ENCODE results near the gene TFF1.
A peak's percentile ranks its signal among the peaks of the same experiment; 100 is the strongest.
"Not testable (repeated sequence)": the region's sequence is repeated elsewhere in the genome, so short reads cannot be mapped to it uniquely, and the experiment has no call there.

TFF1 gene

GRCh38 chr21:42409366-42409765 is 43.0 kb upstream of the TFF1 start:
- Histone ChIP-seq H3K4me3 (ENCODE audit: low read length in 2 of 2) (no peak overlapping the region), H3K27me3 (ENCODE audit: control insufficient read depth in 2 of 2, insufficient read depth in 2 of 2, low read length in 2 of 2) (no peaks in the 10 kb centered on the region), H3K4me1 (ENCODE audit: control insufficient read depth in 2 of 2, insufficient read depth in 2 of 2, low read length in 2 of 2) (no peaks in the 10 kb centered on the region), H3K9me3 (ENCODE audit: control insufficient read depth in 2 of 2, low read length in 2 of 2) (no peaks in the 10 kb centered on the region), H3K36me3 (ENCODE audit: control insufficient read depth in 2 of 2, insufficient read depth in 2 of 2, low read length in 2 of 2) (no peaks in the 10 kb centered on the region), H3K9ac (ENCODE audit: low read depth in 1 of 2, low read length in 2 of 2) (no peak overlapping the region), H3K27ac (ENCODE audit: low read depth in 2 of 2, low read length in 2 of 2) (no peak overlapping the region)

- H3K4me3 ChIP-seq (ENCODE audit: low read length in 2 of 2); H3K36me3 ChIP-seq (ENCODE audit: control insufficient read depth in 2 of 2, insufficient read depth in 2 of 2, low read length in 2 of 2); H3K9ac ChIP-seq (ENCODE audit: low read depth in 1 of 2, low read length in 2 of 2); H3K27me3 ChIP-seq (ENCODE audit: control insufficient read depth in 2 of 2, insufficient read depth in 2 of 2, low read length in 2 of 2); H3K27ac ChIP-seq (ENCODE audit: low read depth in 2 of 2, low read length in 2 of 2); H3K4me1 ChIP-seq (ENCODE audit: control insufficient read depth in 2 of 2, insufficient read depth in 2 of 2, low read length in 2 of 2); H3K9me3 ChIP-seq (ENCODE audit: control insufficient read depth in 2 of 2, low read length in 2 of 2): not testable (repeated sequence)
These were observed 42.4 kb upstream of the TFF1 start for GRCh38 chr21:42408718-42409117.

GRCh38 chr21:42407476-42407875 is 41.1 kb upstream of the TFF1 start:
- no peak overlapping the region for H3K9ac ChIP-seq (ENCODE audit: low read depth in 1 of 2, low read length in 2 of 2)
- H3K27me3 ChIP-seq (ENCODE audit: control insufficient read depth in 2 of 2, insufficient read depth in 2 of 2, low read length in 2 of 2): no peaks in the 10 kb centered on the region
- H3K9me3 ChIP-seq (ENCODE audit: control insufficient read depth in 2 of 2, low read length in 2 of 2): no peaks in the 10 kb centered on the region
- H3K36me3 ChIP-seq (ENCODE audit: control insufficient read depth in 2 of 2, insufficient read depth in 2 of 2, low read length in 2 of 2): no peaks in the 10 kb centered on the region
- H3K27ac ChIP-seq (ENCODE audit: low read depth in 2 of 2, low read length in 2 of 2): no peak overlapping the region
- no peaks in the 10 kb centered on the region for H3K4me1 ChIP-seq (ENCODE audit: control insufficient read depth in 2 of 2, insufficient read depth in 2 of 2, low read length in 2 of 2)
- no peak overlapping the region for H3K4me3 ChIP-seq (ENCODE audit: low read length in 2 of 2)

GRCh38 chr21:42406866-42407265 is 40.5 kb upstream of the TFF1 start:
- no peaks in the 10 kb centered on the region for H3K4me1 ChIP-seq (ENCODE audit: control insufficient read depth in 2 of 2, insufficient read depth in 2 of 2, low read length in 2 of 2)
- peak overlapping the region in 1 of 2 donors; percentile 55 for H3K4me3 ChIP-seq (ENCODE audit: low read length in 2 of 2)
- no peaks in the 10 kb centered on the region for H3K27me3 ChIP-seq (ENCODE audit: control insufficient read depth in 2 of 2, insufficient read depth in 2 of 2, low read length in 2 of 2)
- peak overlapping the region in 1 of 2 donors; percentile 24 for H3K9ac ChIP-seq (ENCODE audit: low read depth in 1 of 2, low read length in 2 of 2)
- H3K9me3 ChIP-seq (ENCODE audit: control insufficient read depth in 2 of 2, low read length in 2 of 2): no peaks in the 10 kb centered on the region
- no peak overlapping the region for H3K27ac ChIP-seq (ENCODE audit: low read depth in 2 of 2, low read length in 2 of 2)
- no peaks in the 10 kb centered on the region for H3K36me3 ChIP-seq (ENCODE audit: control insufficient read depth in 2 of 2, insufficient read depth in 2 of 2, low read length in 2 of 2)

- peak overlapping the region in 1 of 2 donors; percentile 67 for H3K27ac ChIP-seq (ENCODE audit: low read depth in 2 of 2, low read length in 2 of 2)
- peak overlapping the region; percentile 4 to 55 for H3K4me3 ChIP-seq (ENCODE audit: low read length in 2 of 2)
- H3K9ac ChIP-seq (ENCODE audit: low read depth in 1 of 2, low read length in 2 of 2): peak overlapping the region in 1 of 2 donors; percentile 17
These were observed 39.9 kb upstream of the TFF1 start for GRCh38 chr21:42406201-42406621.

GRCh38 chr21:42405064-42406013 is 39.0 kb upstream of the TFF1 start:
- Histone ChIP-seq H3K36me3 (ENCODE audit: control insufficient read depth in 2 of 2, insufficient read depth in 2 of 2, low read length in 2 of 2) (no peaks in the 10 kb centered on the region), H3K4me1 (ENCODE audit: control insufficient read depth in 2 of 2, insufficient read depth in 2 of 2, low read length in 2 of 2) (no peaks in the 10 kb centered on the region), H3K9me3 (ENCODE audit: control insufficient read depth in 2 of 2, low read length in 2 of 2) (no peaks in the 10 kb centered on the region), H3K4me3 (ENCODE audit: low read length in 2 of 2) (peak overlapping the region; percentile 3 to 55), H3K9ac (ENCODE audit: low read depth in 1 of 2, low read length in 2 of 2) (no peak overlapping the region), H3K27me3 (ENCODE audit: control insufficient read depth in 2 of 2, insufficient read depth in 2 of 2, low read length in 2 of 2) (no peaks in the 10 kb centered on the region), H3K27ac (ENCODE audit: low read depth in 2 of 2, low read length in 2 of 2) (peak overlapping the region in 1 of 2 donors; percentile 67)

More at GRCh38 chr21:42406201-42406621, 39.9 kb upstream of the TFF1 start:
- H3K36me3 ChIP-seq (ENCODE audit: control insufficient read depth in 2 of 2, insufficient read depth in 2 of 2, low read length in 2 of 2): no peaks in the 10 kb centered on the region
- no peaks in the 10 kb centered on the region for H3K4me1 ChIP-seq (ENCODE audit: control insufficient read depth in 2 of 2, insufficient read depth in 2 of 2, low read length in 2 of 2)
- H3K9me3 ChIP-seq (ENCODE audit: control insufficient read depth in 2 of 2, low read length in 2 of 2): no peaks in the 10 kb centered on the region
- H3K27me3 ChIP-seq (ENCODE audit: control insufficient read depth in 2 of 2, insufficient read depth in 2 of 2, low read length in 2 of 2): no peaks in the 10 kb centered on the region

GRCh38 chr21:42404539-42404938 is 38.2 kb upstream of the TFF1 start:
- Histone ChIP-seq H3K27ac (ENCODE audit: low read depth in 2 of 2, low read length in 2 of 2) (peak overlapping the region in 1 of 2 donors; percentile 48), H3K27me3 (ENCODE audit: control insufficient read depth in 2 of 2, insufficient read depth in 2 of 2, low read length in 2 of 2) (no peaks in the 10 kb centered on the region), H3K36me3 (ENCODE audit: control insufficient read depth in 2 of 2, insufficient read depth in 2 of 2, low read length in 2 of 2) (no peaks in the 10 kb centered on the region), H3K9ac (ENCODE audit: low read depth in 1 of 2, low read length in 2 of 2) (no peak overlapping the region), H3K4me1 (ENCODE audit: control insufficient read depth in 2 of 2, insufficient read depth in 2 of 2, low read length in 2 of 2) (no peaks in the 10 kb centered on the region), H3K4me3 (ENCODE audit: low read length in 2 of 2) (peak overlapping the region; percentile 3 to 50), H3K9me3 (ENCODE audit: control insufficient read depth in 2 of 2, low read length in 2 of 2) (no peaks in the 10 kb centered on the region)

- no peaks in the 10 kb centered on the region for H3K36me3 ChIP-seq (ENCODE audit: control insufficient read depth in 2 of 2, insufficient read depth in 2 of 2, low read length in 2 of 2)
- peak within 1 kb of the TSS in 1 of 2 donors; percentile 48 for H3K27ac ChIP-seq (ENCODE audit: low read depth in 2 of 2, low read length in 2 of 2)
- H3K4me1 ChIP-seq (ENCODE audit: control insufficient read depth in 2 of 2, insufficient read depth in 2 of 2, low read length in 2 of 2): no peaks in the 10 kb centered on the region
- H3K9me3 ChIP-seq (ENCODE audit: control insufficient read depth in 2 of 2, low read length in 2 of 2): no peaks in the 10 kb centered on the region
- H3K4me3 ChIP-seq (ENCODE audit: low read length in 2 of 2): peak within 1 kb of the TSS in 1 of 2 donors; percentile 50
- H3K27me3 ChIP-seq (ENCODE audit: control insufficient read depth in 2 of 2, insufficient read depth in 2 of 2, low read length in 2 of 2): no peaks in the 10 kb centered on the region
- no peak within 1 kb of the TSS for H3K9ac ChIP-seq (ENCODE audit: low read depth in 1 of 2, low read length in 2 of 2)
These were observed 37.4 kb upstream of the TFF1 start, which contains the start of gene UBASH3A for GRCh38 chr21:42403611-42404231. UBASH3A (plus strand) TSS chr21:42403902; CDS start chr21:42403946, 44 bp downstream.

GRCh38 chr21:42401820-42402251 is 35.5 kb upstream of the TFF1 start:
- H3K9me3 ChIP-seq (ENCODE audit: control insufficient read depth in 2 of 2, low read length in 2 of 2): no peaks in the 10 kb centered on the region
- no peak overlapping the region for H3K4me3 ChIP-seq (ENCODE audit: low read length in 2 of 2)
- no peaks in the 10 kb centered on the region for H3K4me1 ChIP-seq (ENCODE audit: control insufficient read depth in 2 of 2, insufficient read depth in 2 of 2, low read length in 2 of 2)
- H3K27me3 ChIP-seq (ENCODE audit: control insufficient read depth in 2 of 2, insufficient read depth in 2 of 2, low read length in 2 of 2): no peaks in the 10 kb centered on the region
- H3K9ac ChIP-seq (ENCODE audit: low read depth in 1 of 2, low read length in 2 of 2): no peak overlapping the region
- H3K27ac ChIP-seq (ENCODE audit: low read depth in 2 of 2, low read length in 2 of 2): no peak overlapping the region
- H3K36me3 ChIP-seq (ENCODE audit: control insufficient read depth in 2 of 2, insufficient read depth in 2 of 2, low read length in 2 of 2): no peaks in the 10 kb centered on the region

- Histone ChIP-seq H3K9ac (ENCODE audit: low read depth in 1 of 2, low read length in 2 of 2) (no peak overlapping the region), H3K27me3 (ENCODE audit: control insufficient read depth in 2 of 2, insufficient read depth in 2 of 2, low read length in 2 of 2) (no peaks in the 10 kb centered on the region), H3K9me3 (ENCODE audit: control insufficient read depth in 2 of 2, low read length in 2 of 2) (no peaks in the 10 kb centered on the region), H3K27ac (ENCODE audit: low read depth in 2 of 2, low read length in 2 of 2) (no peak overlapping the region), H3K36me3 (ENCODE audit: control insufficient read depth in 2 of 2, insufficient read depth in 2 of 2, low read length in 2 of 2) (no peaks in the 10 kb centered on the region), H3K4me1 (ENCODE audit: control insufficient read depth in 2 of 2, insufficient read depth in 2 of 2, low read length in 2 of 2) (no peaks in the 10 kb centered on the region), H3K4me3 (ENCODE audit: low read length in 2 of 2) (no peak overlapping the region)
These were observed 34.8 kb upstream of the TFF1 start for GRCh38 chr21:42401154-42401553.

All from mucosa of rectum (tissue), 2 donors.